Ovary (tissue), 9 donors: ENCODE data around the gene WWOX. TPM values are rescaled to one million over a fixed set of nuclear protein-coding genes. Genes with fewer than 3 reads are reported as not detected.
A peak's percentile ranks its signal among the peaks of the same experiment; 100 is the strongest.

Experiments
- DNase-seq, 5 donors: peaks; one replicate each; pipeline ENCODE4 v3.0.0-alpha.2; 2019 to 2020
- H3K27ac ChIP-seq, 2 donors: fragments of 200-600 bp; one replicate each; pipeline versions ENCODE4 v1.5.1 to v1.8.0; 2019 to 2022
- H3K27me3 ChIP-seq: fragments of 200-600 bp; one replicate; pipeline ENCODE4 v1.8.0; 2022
- H3K36me3 ChIP-seq: fragments of 200-600 bp; sonication (generic); one replicate; pipeline ENCODE4 v1.5.1; 2019
- H3K4me1 ChIP-seq: one replicate; pipeline ENCODE4 v1.8.1; 2013; ENCODE audit warnings: mild to moderate bottlenecking, moderate library complexity; ENCODE audit not compliant: insufficient read depth
- H3K4me3 ChIP-seq: fragments of 200-600 bp; sonication (generic); one replicate; pipeline ENCODE4 v1.5.1; 2017
- H3K9me3 ChIP-seq, 2 donors: fragments of 200-600 bp in 1 of 2; sonication (generic) in 1 of 2; one replicate each; pipeline versions ENCODE4 v1.5.1 to v1.8.1; 2013 to 2019; ENCODE audit warnings: mild to moderate bottlenecking in 1 of 2, moderate library complexity in 1 of 2
- EP300 ChIP-seq: sonication (generic); formaldehyde crosslinking; IDR thresholded peaks from one replicate; pipeline ENCODE4 v1.6.1; 2017; ENCODE audit warnings: antibody characterized with exemption
- POLR2A ChIP-seq: fragments of 450-650 bp; IDR thresholded peaks from one replicate; pipeline ENCODE4 v1.6.1; 2017; ENCODE audit warnings: antibody characterized with exemption, mild to moderate bottlenecking, moderate library complexity
- WGBS, 3 donors: extraction: QIAGEN DNeasy Blood & Tissue Kit in 1 of 3; methylation state at CpG; one replicate each; pipeline versions ENCODE4 v1.1.5 to v1.1.7; 2013 to 2017; 5-methylcytosine and 5-hydroxymethylcytosine counted together
- intact Hi-C, 4 donors: fragments of 100-400 bp; cut with DNase I; formaldehyde crosslinking; loops; one replicate each; pipeline versions ENCODE4 v1.11.0 to v1.15.1; 2022 to 2023
- polyA plus RNA-seq, 2 donors: library from polyadenylated mRNA; stranded (reverse); fragments of 200-250 nt in 1 of 2; fragments of 350-450 nt in 1 of 2; fragmentation: Illumina TruSeq in 1 of 2; extraction: RNeasy Lipid Tissue Mini Kit (QIAGEN cat#74804) in 1 of 2; gene quantifications; one replicate each; pipeline ENCODE4 v1.2.3, GENCODE V29; 2013 to 2014
- total RNA-seq, 7 donors: library from RNA; depleted of rRNA in 2 of 7; stranded (reverse); fragments of >200 nt in 2 of 7; fragmentation: NEBNext Ultra II Directional in 3 of 7; extraction: Animal tissue kit (Norgen Biotek cat#: 25700) in 3 of 7; gene quantifications; one replicate each; pipeline versions ENCODE4 v1.1.0 to v1.2.4, GENCODE V29; 2016 to 2023
- TF ChIP-seq, protein P1 (sequence below), 3 donors: fragments of 450-650 bp in 2 of 3; fragments of 200-600 bp in 1 of 3; IDR thresholded peaks; one replicate each; pipeline versions ENCODE4 v1.5.1 to v1.8.0; 2016 to 2022; ENCODE audit warnings: antibody characterized with exemption in 3 of 3, mild to moderate bottlenecking in 1 of 3
- donor health status: DM: no; HTN: no; CAD: no; lungs with moderate emphysema.
- donor health status: DM: no; HTN: no; CAD: no.
- donor health status: Bipolar disorder and iron deficiency.
- donor health status: DM: yes; HTN: yes; CAD: no.
- donor health status: DM: no; HTN: no; CAD: no.
- donor health status: DM: yes; HTN: yes; CAD: no.

Gene WWOX
- total and polyA plus RNA-seq, 9 donors: 11.0 to 40.5 (median 25.2) TPM

DNA sequence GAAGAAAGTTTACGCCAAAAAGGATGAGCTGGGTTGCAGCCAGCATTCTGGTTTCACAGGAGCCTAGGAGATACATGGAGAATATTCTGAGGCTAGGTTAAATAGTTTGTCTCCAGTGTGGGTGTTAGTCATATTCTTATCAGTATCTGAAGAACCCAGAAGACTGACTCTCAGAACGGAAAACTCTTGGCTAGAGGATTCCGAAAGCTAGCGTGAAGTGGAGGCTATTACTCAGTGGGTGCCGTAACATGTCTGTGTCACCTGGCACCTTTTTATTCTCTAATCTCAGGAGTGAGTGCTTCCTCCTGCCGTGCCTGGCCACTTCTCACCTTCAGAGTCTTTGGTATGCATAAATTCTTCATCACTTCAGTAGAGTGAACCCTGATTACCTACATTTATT lies 199.5 kb downstream of the WWOX start:
- H3K36me3 ChIP-seq: no peaks in the 10 kb centered on the region
- H3K9me3 ChIP-seq: no peaks in the 10 kb centered on the region
- H3K27ac ChIP-seq: no peak overlapping the region
- WGBS, 3 donors: 37 to 63% (median 59%) methylated on average over 6 of the region's 6 CpGs
- no peak overlapping the region for H3K4me3 ChIP-seq
- peaks cover 4% of the 10 kb centered on the region for H3K4me1 ChIP-seq
- peak in 1 of 5 donors; percentile 22 for DNase-seq
- no peaks in the 10 kb centered on the region for H3K27me3 ChIP-seq
- TF ChIP-seq EP300 (no peak), POLR2A (no peak)
- TF ChIP-seq, protein P1, sequence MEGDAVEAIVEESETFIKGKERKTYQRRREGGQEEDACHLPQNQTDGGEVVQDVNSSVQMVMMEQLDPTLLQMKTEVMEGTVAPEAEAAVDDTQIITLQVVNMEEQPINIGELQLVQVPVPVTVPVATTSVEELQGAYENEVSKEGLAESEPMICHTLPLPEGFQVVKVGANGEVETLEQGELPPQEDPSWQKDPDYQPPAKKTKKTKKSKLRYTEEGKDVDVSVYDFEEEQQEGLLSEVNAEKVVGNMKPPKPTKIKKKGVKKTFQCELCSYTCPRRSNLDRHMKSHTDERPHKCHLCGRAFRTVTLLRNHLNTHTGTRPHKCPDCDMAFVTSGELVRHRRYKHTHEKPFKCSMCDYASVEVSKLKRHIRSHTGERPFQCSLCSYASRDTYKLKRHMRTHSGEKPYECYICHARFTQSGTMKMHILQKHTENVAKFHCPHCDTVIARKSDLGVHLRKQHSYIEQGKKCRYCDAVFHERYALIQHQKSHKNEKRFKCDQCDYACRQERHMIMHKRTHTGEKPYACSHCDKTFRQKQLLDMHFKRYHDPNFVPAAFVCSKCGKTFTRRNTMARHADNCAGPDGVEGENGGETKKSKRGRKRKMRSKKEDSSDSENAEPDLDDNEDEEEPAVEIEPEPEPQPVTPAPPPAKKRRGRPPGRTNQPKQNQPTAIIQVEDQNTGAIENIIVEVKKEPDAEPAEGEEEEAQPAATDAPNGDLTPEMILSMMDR (IDR thresholded peaks at IDR 0.05): no peak
- intact Hi-C loops: no loop called here

DNA sequence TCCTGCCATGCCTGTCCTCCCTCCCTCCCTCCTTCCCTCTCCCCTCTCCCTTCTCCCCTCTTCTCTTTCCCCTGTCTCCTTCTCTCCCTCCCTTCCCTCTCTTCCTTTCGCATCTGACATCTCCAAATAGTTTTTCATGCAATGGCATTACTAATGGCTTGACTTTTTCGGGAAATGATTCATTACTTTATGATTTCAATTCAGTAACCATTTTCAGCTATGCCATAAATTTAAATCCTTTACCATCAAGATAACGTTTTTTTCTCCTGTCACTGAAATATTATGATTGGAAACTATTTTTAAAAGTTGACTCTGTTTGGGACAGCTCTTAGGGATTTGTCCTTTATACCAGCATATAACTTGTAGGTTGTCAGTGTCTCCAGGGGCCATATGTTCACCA lies 201.0 kb downstream of the WWOX start:
- Histone ChIP-seq H3K27me3 (no peaks in the 10 kb centered on the region), H3K4me1 (peaks cover 4% of the 10 kb centered on the region), H3K4me3 (no peak overlapping the region), H3K9me3 (no peaks in the 10 kb centered on the region), H3K36me3 (no peaks in the 10 kb centered on the region), H3K27ac (no peak overlapping the region)
- TF ChIP-seq EP300: no peak
- no peak for TF ChIP-seq POLR2A
- TF ChIP-seq, protein P1 (IDR thresholded peaks at IDR 0.05): no peak
- intact Hi-C loops: no loop called here
- no peak for DNase-seq
- 75 to 80% (median 78%) methylated on average over 3 of the region's 3 CpGs for WGBS, 3 donors

DNA sequence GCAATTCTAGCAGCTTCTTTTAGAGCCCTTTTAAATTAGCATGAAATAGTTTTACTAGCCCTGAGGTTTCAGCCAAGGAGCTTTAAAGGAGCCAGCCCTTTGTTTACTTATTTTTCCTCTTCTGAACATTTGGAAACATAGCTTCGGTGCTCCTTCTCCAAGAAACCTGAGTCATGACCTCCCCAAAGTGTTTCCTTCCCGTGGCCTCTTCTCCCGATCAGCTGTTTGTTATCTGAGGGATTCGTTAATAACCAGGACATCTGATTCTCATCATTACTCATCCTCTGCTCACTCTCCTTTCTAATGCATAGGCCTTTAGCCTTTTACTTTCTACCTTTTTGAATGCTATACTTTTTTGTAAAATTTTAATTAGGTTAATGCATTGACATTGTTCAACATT lies 204.5 kb downstream of the WWOX start:
- Histone ChIP-seq H3K4me3 (no peak overlapping the region), H3K36me3 (no peaks in the 10 kb centered on the region), H3K27ac (no peak overlapping the region), H3K9me3 (no peaks in the 10 kb centered on the region), H3K4me1 (peaks cover 4% of the 10 kb centered on the region), H3K27me3 (no peaks in the 10 kb centered on the region)
- no peak for DNase-seq
- intact Hi-C loops: no loop called here
- 8 to 15% (median 12%) methylated on average over 4 of the region's 4 CpGs for WGBS, 3 donors
- no peak for TF ChIP-seq POLR2A

DNA sequence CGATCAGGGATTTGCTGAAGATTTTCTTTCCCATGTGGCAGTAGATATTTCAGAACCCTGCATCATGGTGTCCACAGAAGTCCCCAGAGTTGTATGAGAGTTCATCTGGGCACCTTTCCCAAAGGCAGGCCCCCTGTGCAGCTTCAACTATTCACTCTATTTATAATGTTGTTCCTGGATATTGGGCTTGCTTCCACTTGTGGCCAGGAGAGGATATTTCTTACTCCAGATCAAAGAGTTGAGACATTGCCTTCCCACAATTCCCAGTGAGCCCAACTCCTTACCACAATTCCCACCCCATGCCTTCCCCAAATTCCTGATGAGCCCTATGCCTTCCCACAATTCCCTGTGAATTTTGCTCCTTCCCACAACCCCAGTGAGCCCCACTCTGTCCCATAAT lies 206.9 kb downstream of the WWOX start:
- Histone ChIP-seq H3K4me1 (peaks cover 4% of the 10 kb centered on the region), H3K36me3 (no peaks in the 10 kb centered on the region), H3K9me3 (no peaks in the 10 kb centered on the region), H3K27ac (no peak overlapping the region), H3K27me3 (no peaks in the 10 kb centered on the region), H3K4me3 (no peak overlapping the region)
- intact Hi-C loops: no loop called here
- TF ChIP-seq, protein P1 (IDR thresholded peaks at IDR 0.05): no peak
- TF ChIP-seq EP300 (no peak), POLR2A (no peak)
- WGBS, 3 donors: 86 to 95% (median 90%) methylated on average over 1 of the region's 1 CpG
- no peak for DNase-seq

DNA sequence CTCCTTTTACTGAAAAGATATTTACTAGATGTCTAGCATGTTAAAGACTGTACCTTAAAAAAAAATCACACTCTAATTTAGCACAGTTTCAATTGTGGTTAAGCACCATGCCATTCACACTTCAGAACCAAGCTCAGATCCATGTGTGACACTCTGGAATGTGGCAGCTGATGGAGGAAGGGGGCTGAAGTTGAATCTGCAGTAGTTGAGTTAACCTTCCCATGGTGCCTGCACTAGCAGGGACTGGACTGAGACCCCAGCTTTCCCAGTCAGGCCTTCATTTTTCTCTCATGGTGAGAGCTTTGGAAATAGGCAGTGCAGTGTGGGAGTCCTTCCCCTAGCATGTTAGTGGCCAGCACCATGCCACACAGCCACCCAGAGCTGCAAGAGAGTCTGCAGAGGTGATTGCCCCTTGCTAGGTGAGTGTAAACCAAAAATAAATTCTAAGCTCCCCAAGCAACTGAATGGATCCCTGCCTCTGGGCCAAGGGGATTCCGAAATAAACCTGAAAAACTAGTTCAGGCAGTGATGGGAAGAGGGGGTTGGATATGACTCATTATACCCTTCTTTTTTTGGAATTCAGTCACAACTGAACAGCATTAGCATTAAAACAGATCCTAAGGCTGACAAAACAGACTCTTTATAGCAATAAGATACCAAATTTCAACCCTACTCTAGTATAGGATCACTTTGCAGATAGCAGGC lies 208.5 kb downstream of the WWOX start:
- DNase-seq: no peak
- TF ChIP-seq EP300 (no peak), POLR2A (no peak)
- TF ChIP-seq, protein P1 (IDR thresholded peaks at IDR 0.05): no peak
- Histone ChIP-seq H3K27ac (no peak overlapping the region), H3K27me3 (no peaks in the 10 kb centered on the region), H3K9me3 (no peaks in the 10 kb centered on the region), H3K36me3 (no peaks in the 10 kb centered on the region), H3K4me3 (no peak overlapping the region), H3K4me1 (peaks cover 4% of the 10 kb centered on the region)
- WGBS, 3 donors: 79 to 94% (median 92%) methylated on average over 1 of the region's 1 CpG
- intact Hi-C loops: no loop called here
